HG02981 (cell line): ENCODE results near the gene R3HDML.

Experiments
- ATAC-seq: cut with Tn5 transposase; IDR thresholded peaks from one replicate; pipeline ENCODE4 v1.9.1; 2021; ENCODE audit warnings: mild to moderate bottlenecking, moderate library complexity; ENCODE audit not compliant: unreplicated experiment

Gene R3HDML

GRCh38 chr20:44361021-44361420 lies 24.2 kb downstream of the R3HDML start:
- ATAC-seq: no peak

- no peak for ATAC-seq
Observed at GRCh38 chr20:44362466-44362940, 25.7 kb downstream of the R3HDML start.

GRCh38 chr20:44364068-44364467 lies 27.2 kb downstream of the R3HDML start:
- ATAC-seq: no peak

GRCh38 chr20:44364780-44365179 lies 27.9 kb downstream of the R3HDML start:
- ATAC-seq: no peak

GRCh38 chr20:44367746-44368145 lies 30.9 kb downstream of the R3HDML start:
- ATAC-seq: no peak

DNA sequence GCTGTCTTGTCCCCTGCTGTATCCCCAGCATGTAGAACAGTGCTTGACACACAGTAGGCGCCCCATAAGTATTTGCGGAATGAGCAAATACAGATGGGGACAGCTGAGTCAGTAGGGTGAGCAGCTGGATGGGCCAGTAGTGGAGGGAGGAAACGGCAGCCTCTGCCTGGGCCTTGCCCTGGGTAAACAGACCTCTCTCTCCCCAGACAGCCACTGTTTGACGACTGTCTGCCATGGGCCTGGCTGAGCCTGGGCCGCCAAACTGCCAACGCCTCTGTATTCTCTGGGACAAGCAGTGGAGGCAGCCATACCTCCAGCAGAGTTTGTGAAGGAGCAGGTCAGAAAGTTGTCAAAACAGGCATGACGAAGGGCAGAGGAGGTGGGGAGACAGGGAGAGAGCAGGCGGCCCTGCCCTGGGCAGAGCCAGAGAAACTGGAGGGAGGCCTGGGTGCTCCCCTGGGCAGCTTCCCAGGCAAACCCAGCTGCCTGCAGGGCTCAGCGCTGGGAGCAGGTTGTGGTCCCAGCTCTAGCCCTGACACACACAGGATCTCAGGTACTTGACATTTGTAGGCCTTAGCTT lies 33.9 kb downstream of the R3HDML start:
- ATAC-seq: no peak

- ATAC-seq: no peak
Observed at GRCh38 chr20:44382641-44383040, 45.8 kb downstream of the R3HDML start.

- peak; percentile 64 for ATAC-seq
Observed at GRCh38 chr20:44384423-44385027, 47.7 kb downstream of the R3HDML start.

DNA sequence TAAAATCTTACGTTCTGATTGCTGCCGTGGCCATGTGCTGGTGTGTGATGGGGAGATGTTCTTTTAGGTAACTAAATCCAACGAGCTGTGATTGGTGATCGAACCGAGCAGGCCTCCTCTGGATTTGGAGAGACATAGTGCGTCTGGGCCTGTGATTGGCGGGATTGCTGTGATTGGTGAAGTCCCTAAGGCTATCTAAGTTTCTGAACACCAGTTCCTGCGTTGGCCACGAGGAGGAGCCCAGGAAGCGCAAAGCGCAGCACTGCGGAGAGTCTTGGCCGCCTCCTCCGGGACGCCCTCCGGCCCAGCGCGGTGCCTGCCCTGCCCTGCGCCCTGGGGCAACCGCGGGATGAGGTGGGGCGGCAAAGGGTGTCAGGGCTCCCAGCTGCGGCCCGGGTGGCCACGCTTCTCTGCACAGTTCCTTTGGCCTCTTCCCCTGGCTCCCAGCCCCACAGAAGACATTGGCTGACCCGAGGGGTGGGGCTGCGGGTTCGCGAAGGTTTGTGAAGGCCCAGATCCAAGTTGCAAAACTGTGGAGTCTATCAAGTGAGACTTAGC lies 51.7 kb downstream of the R3HDML start:
- ATAC-seq: peak; percentile 64

DNA sequence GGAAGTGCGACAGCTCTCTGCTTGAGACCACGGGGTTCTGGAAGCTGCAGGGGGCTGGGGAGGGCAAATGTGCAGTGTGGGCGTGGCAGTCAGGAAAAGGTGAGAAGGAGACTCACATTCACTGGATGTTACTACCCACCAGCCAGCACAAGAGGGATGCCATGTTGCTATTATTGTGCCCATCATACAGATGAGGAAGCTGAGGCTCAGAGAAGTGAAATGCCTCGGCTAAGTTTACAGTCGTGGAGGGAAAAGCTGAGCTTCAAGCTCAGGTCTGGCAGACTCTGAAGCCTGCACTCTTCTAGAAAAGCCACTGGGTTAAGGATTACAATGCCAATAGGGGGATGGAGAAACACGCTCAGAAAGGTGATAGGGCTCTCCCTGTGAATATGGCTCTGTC lies 53.0 kb downstream of the R3HDML start:
- no peak for ATAC-seq

DNA sequence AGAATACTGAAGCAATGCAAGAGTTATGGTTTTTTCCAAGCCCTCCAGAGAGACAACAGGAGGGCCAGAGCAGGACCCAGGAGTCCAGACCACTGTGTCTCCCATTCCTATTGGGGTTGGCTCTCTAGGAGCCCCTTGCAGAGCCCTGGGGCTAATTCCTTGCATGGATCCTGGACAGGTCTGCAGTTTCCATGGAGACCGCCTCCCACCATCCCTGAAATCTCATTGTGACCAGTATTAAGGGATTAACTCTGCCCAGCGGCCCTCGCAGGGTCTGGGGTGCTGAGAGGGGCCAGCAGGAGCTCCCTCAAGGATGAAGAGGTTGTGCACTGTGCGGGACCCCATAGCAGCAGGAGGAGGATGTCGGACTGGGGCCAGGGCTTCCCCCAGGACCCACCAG lies 53.4 kb downstream of the R3HDML start:
- no peak for ATAC-seq

- ATAC-seq: no peak
Observed at GRCh38 chr20:44392088-44392775, 55.4 kb downstream of the R3HDML start.

- no peak for ATAC-seq
Observed at GRCh38 chr20:44392776-44393607, 56.1 kb downstream of the R3HDML start.

DNA sequence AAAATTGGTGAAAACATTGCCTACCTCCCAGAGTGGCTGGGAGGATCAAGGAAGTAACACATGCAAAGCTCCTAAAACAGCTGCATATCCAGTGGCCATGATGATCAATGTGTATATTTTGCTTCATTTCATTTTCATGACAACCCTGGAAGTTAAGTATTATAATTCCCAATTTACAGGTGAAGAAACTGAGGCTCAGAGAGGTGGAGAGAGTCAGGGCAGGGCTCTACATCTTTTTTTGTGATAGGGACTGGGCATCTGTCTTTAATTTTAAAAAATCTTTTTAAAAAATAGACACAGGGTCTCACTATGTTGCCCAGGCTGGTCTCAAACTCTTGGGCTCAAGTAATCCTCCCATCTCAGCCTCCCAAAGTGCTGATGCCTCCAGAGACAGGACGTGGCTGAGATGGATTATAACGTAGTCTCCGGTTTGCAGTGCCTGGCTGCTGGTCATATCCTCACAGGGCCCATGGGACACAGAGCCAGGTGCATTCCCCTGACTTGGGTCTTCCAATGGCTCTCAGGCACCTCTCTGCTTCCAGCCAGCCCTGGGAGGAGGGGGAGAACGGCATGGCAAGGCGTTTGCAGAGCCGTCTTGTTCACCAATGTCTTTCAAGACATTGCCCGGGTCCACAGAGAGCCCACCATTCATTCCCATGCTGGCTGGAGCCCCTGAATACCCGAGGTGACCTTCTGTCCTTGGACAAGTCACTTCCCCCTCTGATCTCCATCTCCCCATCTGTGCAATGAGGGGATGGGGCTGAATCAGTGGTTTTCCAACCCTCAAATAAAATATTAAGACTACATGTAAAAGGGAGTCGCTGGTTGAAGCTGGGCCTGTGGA lies 57.0 kb downstream of the R3HDML start:
- ATAC-seq: no peak

GRCh38 chr20:44394452-44394701 lies 57.5 kb downstream of the R3HDML start:
- ATAC-seq: no peak

GRCh38 chr20:44394702-44395460 lies 58.0 kb downstream of the R3HDML start:
- no peak for ATAC-seq

DNA sequence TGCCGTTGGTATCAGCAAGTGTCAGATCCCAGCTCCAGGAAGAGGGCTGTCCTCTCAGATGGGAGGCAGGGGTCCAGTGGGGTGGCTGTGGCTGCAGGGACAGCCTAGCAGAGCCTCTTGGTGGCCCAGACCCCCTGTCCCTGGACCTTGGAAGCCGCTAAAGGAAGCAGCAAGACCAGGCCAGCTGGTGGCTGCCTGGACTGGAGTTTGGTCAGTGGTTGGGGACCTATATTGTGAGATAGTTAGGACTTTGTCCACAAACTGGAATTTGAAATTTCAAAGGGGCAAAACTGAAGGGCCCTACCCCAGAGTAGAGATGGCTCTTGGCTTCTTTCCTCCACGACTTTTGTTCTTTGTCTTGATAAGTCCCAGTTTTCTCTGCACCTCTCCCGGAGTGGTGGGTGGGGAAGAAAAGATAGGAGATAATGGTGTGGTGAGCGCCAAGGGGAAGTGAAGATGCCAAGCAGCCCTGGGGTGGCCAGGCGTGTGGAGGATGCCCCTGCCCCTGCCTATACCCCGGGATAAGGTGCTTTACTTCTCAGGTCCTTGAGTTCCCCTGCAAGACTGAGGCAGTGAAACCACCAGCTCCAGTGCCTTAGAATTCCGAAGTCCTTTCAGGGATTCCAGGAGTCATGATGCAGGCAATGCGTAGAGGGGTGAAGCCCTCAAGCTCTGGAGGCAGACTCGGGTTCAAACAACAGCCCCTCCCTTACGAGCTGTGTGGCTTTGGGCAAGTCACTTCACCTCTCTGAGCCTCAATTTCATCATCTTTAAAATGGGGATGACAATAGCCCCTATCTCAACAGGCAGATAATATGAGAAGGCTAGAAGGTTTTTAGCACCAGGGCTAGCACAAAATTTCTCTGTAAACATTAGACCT lies 58.9 kb downstream of the R3HDML start:
- ATAC-seq: no peak

GRCh38 chr20:44396369-44397130 lies 59.7 kb downstream of the R3HDML start:
- no peak for ATAC-seq
